Measurements from ENCODE around the gene AFMID.
"Not testable (repeated sequence)": the region's sequence is repeated elsewhere in the genome, so short reads cannot be mapped to it uniquely, and the experiment has no call there.

Gene AFMID

GRCh38 chr17:78252111-78252634 is 65.0 kb downstream of the AFMID start:
- Histone ChIP-seq H3K79me2 (ENCODE audit: insufficient read depth, low read length) (peaks cover 4% of the 10 kb centered on the region), H3K27me3 (ENCODE audit: insufficient read depth, low read length, poor library complexity) (no peaks in the 10 kb centered on the region), H3K9me3 (ENCODE audit: insufficient read depth, low read length, severe bottlenecking) (no peaks in the 10 kb centered on the region), H3K4me1 (ENCODE audit: insufficient read depth, low read length) (peaks cover 47% of the 10 kb centered on the region), H3K36me3 (ENCODE audit: insufficient read depth, low read length) (no peaks in the 10 kb centered on the region; the same call in 1 of the 2 replicates), H3K9ac (ENCODE audit: low read depth, low read length) (peak overlapping the region; percentile 19), H3K4me3 (ENCODE audit: low read depth in 1 of 2, low read length in 2 of 2) (no peak overlapping the region), H3K27ac (ENCODE audit: low read length) (peak overlapping the region; percentile 74), H3K4me2 (ENCODE audit: insufficient read depth, low read length) (peak overlapping the region; percentile 98), H4K20me1 (ENCODE audit: insufficient read depth, low read length) (no peaks in the 10 kb centered on the region), H2AFZ (ENCODE audit: low read depth, low read length) (no peak overlapping the region)
- ATAC-seq (ENCODE audit: insufficient read depth, low read depth) = peak; percentile 71
- no peak for TF ChIP-seq CTCF (IDR thresholded peaks at IDR 0.05; ENCODE audit: borderline replicate concordance, extremely low read depth, low read length, poor library complexity, severe bottlenecking)
- no peak for TF ChIP-seq EZH2 (IDR thresholded peaks at IDR 0.05; ENCODE audit: borderline replicate concordance, low read depth, low read length, severe bottlenecking)
- peak; percentile 88 for DNase-seq

- Histone ChIP-seq H3K4me1 (ENCODE audit: insufficient read depth, low read length) (peaks cover 55% of the 10 kb centered on the region), H3K27me3 (ENCODE audit: insufficient read depth, low read length, poor library complexity) (no peaks in the 10 kb centered on the region), H3K27ac (ENCODE audit: low read length) (peak overlapping the region; percentile 74)
Measured at GRCh38 chr17:78252701-78253635, 65.8 kb downstream of the AFMID start.

GRCh38 chr17:78253636-78253945 is 66.4 kb downstream of the AFMID start:
- peak overlapping the region; percentile 71 for H3K27ac ChIP-seq (ENCODE audit: low read length)
- H4K20me1 ChIP-seq (ENCODE audit: insufficient read depth, low read length); ATAC-seq (ENCODE audit: insufficient read depth, low read depth); H3K27me3 ChIP-seq (ENCODE audit: insufficient read depth, low read length, poor library complexity); DNase-seq; H3K36me3 ChIP-seq (ENCODE audit: insufficient read depth, low read length); H2AFZ ChIP-seq (ENCODE audit: low read depth, low read length); H3K79me2 ChIP-seq (ENCODE audit: insufficient read depth, low read length); H3K9me3 ChIP-seq (ENCODE audit: insufficient read depth, low read length, severe bottlenecking): not testable (repeated sequence)
- peaks cover 61% of the 10 kb centered on the region for H3K4me1 ChIP-seq (ENCODE audit: insufficient read depth, low read length)
- peak overlapping the region in 1 of 2 experiments; percentile 84; a peak in 2 of 4 replicates for H3K4me3 ChIP-seq (ENCODE audit: low read depth in 1 of 2, low read length in 2 of 2)
- peak overlapping the region; percentile 72; the same call in 1 of the 2 replicates for H3K9ac ChIP-seq (ENCODE audit: low read depth, low read length)
- peak overlapping the region; percentile 98 for H3K4me2 ChIP-seq (ENCODE audit: insufficient read depth, low read length)

More at GRCh38 chr17:78252701-78253635, 65.8 kb downstream of the AFMID start:
- peak; percentile 39 for DNase-seq
- Histone ChIP-seq H4K20me1 (ENCODE audit: insufficient read depth, low read length) (no peaks in the 10 kb centered on the region), H3K9ac (ENCODE audit: low read depth, low read length) (peak overlapping the region; percentile 18), H3K4me3 (ENCODE audit: low read depth in 1 of 2, low read length in 2 of 2) (no peak overlapping the region; a peak in 1 of 4 replicates), H3K4me2 (ENCODE audit: insufficient read depth, low read length) (peak overlapping the region; percentile 98), H2AFZ (ENCODE audit: low read depth, low read length) (no peak overlapping the region), H3K79me2 (ENCODE audit: insufficient read depth, low read length) (peaks cover 4% of the 10 kb centered on the region), H3K36me3 (ENCODE audit: insufficient read depth, low read length) (no peaks in the 10 kb centered on the region; the same call in 1 of the 2 replicates), H3K9me3 (ENCODE audit: insufficient read depth, low read length, severe bottlenecking) (no peaks in the 10 kb centered on the region)
- ATAC-seq (ENCODE audit: insufficient read depth, low read depth) = peak; percentile 5; the same call in 1 of the 3 replicates
- TF ChIP-seq CTCF (IDR thresholded peaks at IDR 0.05; ENCODE audit: borderline replicate concordance, extremely low read depth, low read length, poor library complexity, severe bottlenecking) = no peak
- TF ChIP-seq EZH2 (IDR thresholded peaks at IDR 0.05; ENCODE audit: borderline replicate concordance, low read depth, low read length, severe bottlenecking) = no peak
